Epithelial cell of prostate (primary cell): ENCODE measurements around the gene STAT3.
"Not testable (repeated sequence)": the region's sequence is repeated elsewhere in the genome, so short reads cannot be mapped to it uniquely, and the experiment has no call there.

Experiments
- DNase-seq: peaks from one replicate; pipeline ENCODE4 v3.0.0-alpha.2; 2011; ENCODE audit warnings: low read depth, low spot score
- H3K27ac ChIP-seq: fragments of 450-650 bp; 2 replicates; pipeline ENCODE4 v1.5.1; 2017; ENCODE audit warnings: mild to moderate bottlenecking

The STAT3 gene

DNA sequence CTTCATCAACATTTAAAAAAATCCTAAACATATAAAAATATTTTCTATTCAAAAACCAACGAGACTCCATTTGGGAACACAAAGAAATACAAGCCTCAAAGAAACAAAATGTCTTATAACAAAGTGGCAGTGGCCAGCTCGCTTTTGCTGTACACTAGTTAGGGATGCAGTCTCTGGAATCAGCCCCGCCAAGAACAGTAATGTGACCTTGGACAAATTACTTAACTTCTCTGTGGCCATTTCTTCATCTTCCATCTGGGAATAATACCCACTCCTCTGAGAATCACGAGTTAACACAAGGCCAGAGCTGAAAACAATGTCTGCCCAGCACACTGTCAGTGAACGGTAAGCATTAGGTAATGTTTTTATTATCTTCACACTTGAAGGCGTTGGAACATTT lies 117.6 kb downstream of the STAT3 start:
- no peak overlapping the region for H3K27ac ChIP-seq
- DNase-seq, result no peak

DNA sequence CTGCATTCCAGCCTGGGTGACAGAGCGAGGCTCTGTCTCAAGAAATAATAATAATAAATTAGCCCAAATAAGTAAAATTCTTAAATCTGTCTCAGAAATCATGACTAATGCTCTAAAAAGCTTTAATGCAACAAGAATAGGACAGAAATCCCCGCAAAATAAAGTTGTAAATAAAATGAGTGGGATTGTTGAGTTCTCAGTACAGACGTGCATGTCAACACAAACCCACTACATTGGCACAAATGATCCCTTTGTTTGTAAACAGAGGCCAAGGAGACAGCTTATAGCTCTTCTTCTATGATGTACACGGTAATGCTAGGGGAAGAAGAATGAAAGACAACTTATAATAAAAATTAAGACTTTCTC lies 118.1 kb downstream of the STAT3 start:
- no peak for DNase-seq
- H3K27ac ChIP-seq, result no peak overlapping the region

DNA sequence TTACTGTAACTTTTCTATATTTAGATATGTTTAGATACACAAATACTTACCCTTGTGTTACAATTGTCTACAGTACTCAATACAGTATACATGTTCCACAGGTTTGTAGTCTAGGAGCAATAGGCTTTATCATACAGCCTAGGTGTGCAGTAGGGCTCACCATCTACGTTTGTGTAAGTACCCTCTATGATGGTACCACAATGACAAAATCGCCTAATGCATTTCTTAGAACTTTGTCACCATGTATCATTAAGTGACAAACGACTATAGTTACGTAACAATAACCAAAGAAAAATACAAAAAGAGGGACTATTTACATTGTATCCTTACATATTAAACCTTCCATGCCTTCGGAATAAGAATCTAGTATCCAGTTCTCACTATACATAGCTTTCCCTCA lies 120.0 kb downstream of the STAT3 start:
- H3K27ac ChIP-seq, result no peak overlapping the region
- DNase-seq, result no peak

DNA sequence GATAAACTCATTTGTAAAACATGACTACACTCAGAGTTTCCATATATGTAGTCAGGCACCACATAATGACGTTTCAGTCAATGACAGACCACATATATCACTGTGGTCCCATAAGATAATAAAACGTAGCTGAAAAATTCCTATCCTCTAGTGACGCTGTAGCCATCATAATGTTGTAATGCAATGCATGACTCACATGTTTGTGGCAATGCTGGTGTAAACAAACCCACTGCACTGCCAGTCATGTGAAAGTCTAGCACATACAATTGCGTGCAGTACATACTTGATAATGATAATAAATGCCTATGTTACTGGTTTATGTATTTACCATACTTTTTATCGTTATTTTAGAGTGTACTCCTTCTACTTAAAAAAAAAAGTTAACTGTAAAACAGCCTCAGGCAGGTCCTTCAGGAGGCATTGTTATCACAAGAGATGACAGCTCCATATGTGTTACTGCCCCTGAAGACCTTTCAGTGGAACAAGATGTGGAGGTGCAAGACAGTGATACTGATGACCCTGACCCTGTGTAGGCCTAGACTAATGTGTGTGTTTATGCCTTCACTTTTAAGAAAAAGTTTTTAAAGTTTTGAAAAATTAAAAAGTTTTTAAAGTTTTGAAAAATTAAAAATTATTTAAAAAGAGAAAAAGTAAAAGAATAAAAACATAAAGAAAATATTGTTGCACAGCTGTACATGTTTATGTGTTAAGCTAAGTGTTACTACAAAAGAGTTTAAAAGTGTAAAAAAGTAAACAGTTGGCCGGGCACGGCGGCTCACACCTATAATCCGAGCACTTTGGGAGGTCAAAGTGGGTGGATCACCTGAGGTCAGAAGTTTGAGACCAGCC lies 121.1 kb downstream of the STAT3 start:
- H3K27ac ChIP-seq, result no peak overlapping the region
- no peak for DNase-seq

DNA sequence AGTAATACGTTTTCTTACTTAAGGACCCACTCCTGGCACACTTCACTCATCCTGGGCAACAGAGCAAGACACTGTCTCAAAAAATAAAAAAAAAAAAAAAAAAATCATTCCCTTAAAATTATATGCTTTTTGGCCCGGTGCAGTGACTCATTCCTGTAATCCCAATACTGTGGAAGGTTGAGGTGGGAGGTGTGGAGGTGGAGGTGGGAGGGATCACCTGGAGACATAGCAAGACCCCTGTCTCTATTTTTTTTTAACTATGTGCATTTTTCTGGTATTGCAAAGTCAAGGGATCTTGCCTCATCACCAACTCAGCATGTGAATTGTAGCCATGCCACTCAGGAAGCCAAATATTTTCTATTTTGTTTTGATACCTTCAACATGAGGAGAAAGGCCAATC lies 121.8 kb downstream of the STAT3 start:
- DNase-seq, result no peak
- no peak overlapping the region for H3K27ac ChIP-seq

DNA sequence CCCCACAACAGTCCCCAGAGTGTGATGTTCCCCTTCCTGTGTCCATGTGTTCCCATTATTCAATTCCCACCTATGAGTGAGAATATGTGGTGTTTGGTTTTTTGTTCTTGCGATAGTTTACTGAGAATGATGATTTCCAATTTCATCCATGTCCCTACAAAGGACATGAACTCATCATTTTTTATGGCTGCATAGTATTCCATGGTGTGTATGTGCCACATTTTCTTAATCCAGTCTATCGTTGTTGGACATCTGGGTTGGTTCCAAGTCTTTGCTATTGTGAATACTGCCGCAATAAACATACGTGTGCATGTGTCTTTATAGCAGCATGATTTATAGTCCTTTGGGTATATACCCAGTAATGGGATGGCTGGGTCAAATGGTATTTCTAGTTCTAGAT lies 123.9 kb downstream of the STAT3 start:
- not testable (repeated sequence) for DNase-seq, H3K27ac ChIP-seq
